Skeletal muscle tissue (tissue), 4 donors: Measurements from ENCODE around the gene NRXN2. TPM values are rescaled to one million over a fixed set of nuclear protein-coding genes. Genes with fewer than 3 reads are reported as not detected.
A peak's percentile ranks its signal among the peaks of the same experiment; 100 is the strongest.

ENCODE experiments used
- H3K27ac ChIP-seq: one replicate; pipeline ENCODE4 v1.7.0; 2013; ENCODE audit warnings: mild to moderate bottlenecking, low read depth, low read length, inconsistent platforms
- H3K27me3 ChIP-seq, 3 donors: one replicate each; pipeline ENCODE4 v1.7.0; 2013; ENCODE audit warnings: low read length in 3 of 3; ENCODE audit not compliant: control insufficient read depth in 3 of 3, insufficient read depth in 3 of 3
- H3K36me3 ChIP-seq, 3 donors: one replicate each; pipeline ENCODE4 v1.7.0; 2013; ENCODE audit warnings: low read length in 3 of 3; ENCODE audit not compliant: control insufficient read depth in 3 of 3, insufficient read depth in 3 of 3
- H3K4me1 ChIP-seq, 3 donors: one replicate each; pipeline ENCODE4 v1.7.0; 2013; ENCODE audit warnings: low read length in 3 of 3, mild to moderate bottlenecking in 3 of 3; ENCODE audit not compliant: control insufficient read depth in 3 of 3, insufficient read depth in 3 of 3
- H3K4me3 ChIP-seq, 3 donors: one replicate each; pipeline ENCODE4 v1.7.0; 2013; ENCODE audit warnings: low read length in 3 of 3
- H3K9ac ChIP-seq, 3 donors: one replicate each; pipeline ENCODE4 v1.7.0; 2013; ENCODE audit warnings: low read length in 3 of 3, mild to moderate bottlenecking in 3 of 3, moderate library complexity in 2 of 3, low read depth in 1 of 3
- H3K9me3 ChIP-seq, 3 donors: one replicate each; pipeline ENCODE4 v1.7.0; 2013; ENCODE audit warnings: low read length in 3 of 3; ENCODE audit not compliant: control insufficient read depth in 3 of 3
- total RNA-seq: library from RNA; depleted of rRNA; stranded (reverse); fragments of >200 nt; gene quantifications from one replicate; pipeline ENCODE4 v1.2.3, GENCODE V29; 2014
- donor health status: Osteomylitis.

The NRXN2 gene
- total RNA-seq, 1 donor from 2014 or later = 9.4 TPM

- Histone ChIP-seq H3K4me3 (no peak overlapping the region), H3K4me1 (peaks cover 27 to 36% (median 30%) of the 10 kb centered on the region in 3 donors)
These were observed 38.6 kb downstream of the NRXN2 start for GRCh38 chr11:64684357-64684756.

GRCh38 chr11:64681171-64681570 is 41.8 kb downstream of the NRXN2 start:
- no peak overlapping the region for H3K27ac ChIP-seq
- H3K9ac ChIP-seq = no peak overlapping the region
- H3K27me3 ChIP-seq = no peaks in the 10 kb centered on the region
- H3K4me1 ChIP-seq = peaks cover 2 to 7% (median 3%) of the 10 kb centered on the region in 3 donors
- no peaks in the 10 kb centered on the region for H3K36me3 ChIP-seq
- no peaks in the 10 kb centered on the region for H3K9me3 ChIP-seq
- no peak overlapping the region for H3K4me3 ChIP-seq

More at GRCh38 chr11:64684357-64684756, 38.6 kb downstream of the NRXN2 start:
- Histone ChIP-seq H3K27ac (no peak overlapping the region), H3K9ac (no peak overlapping the region), H3K36me3 (no peaks in the 10 kb centered on the region), H3K27me3 (no peaks in the 10 kb centered on the region), H3K9me3 (no peaks in the 10 kb centered on the region)

DNA sequence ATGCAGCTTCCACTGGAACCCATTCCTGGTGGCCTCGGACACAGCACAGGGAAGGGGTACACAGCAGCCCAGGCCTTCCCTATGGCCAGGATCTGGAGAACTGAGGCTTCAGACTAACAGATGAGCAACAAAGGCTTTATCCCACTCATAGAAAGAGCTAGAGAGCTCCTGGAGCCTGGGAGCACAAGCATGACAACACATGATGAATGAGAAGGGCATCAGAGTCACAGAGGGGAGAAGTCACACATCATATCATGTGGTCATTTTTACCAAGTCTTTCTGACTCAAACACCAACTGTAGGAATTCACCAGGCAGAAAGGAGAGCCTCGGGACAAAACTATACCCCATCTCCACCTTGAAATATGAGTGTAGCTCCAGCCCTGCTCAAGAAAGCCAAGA is 43.2 kb downstream of the NRXN2 start:
- Histone ChIP-seq H3K9ac (no peak overlapping the region), H3K9me3 (no peaks in the 10 kb centered on the region), H3K27ac (no peak overlapping the region), H3K27me3 (no peaks in the 10 kb centered on the region), H3K4me1 (peaks cover 15 to 16% (median 16%) of the 10 kb centered on the region in 3 donors), H3K36me3 (no peaks in the 10 kb centered on the region), H3K4me3 (no peak overlapping the region)

DNA sequence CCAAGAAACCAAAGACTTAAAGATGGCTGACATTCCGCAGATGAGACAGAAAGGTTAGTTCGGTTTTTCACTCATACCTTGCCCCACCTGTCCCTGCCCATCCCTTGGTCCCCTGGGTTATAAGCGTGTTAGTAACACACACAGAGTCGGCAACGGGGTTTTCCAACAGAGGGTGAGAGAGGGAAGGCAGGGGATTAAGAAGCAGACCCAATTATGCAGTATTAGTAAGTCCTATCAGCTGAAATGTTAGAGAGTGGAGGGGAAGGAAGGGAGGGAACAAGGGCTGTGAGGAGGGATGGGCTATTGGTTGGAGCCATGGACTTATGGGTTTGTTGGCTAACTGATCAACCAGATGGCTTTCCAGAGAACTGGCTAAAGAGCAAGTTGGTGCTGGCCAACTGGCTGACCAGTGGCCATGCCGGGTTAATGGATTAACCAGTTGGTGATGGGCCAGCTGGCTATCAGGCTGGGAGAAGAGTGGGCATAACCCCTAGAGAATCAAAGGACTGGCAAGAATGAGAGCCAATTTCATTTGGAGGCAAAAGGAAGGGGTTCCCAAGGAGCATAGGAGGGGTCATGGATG is 45.5 kb downstream of the NRXN2 start:
- Histone ChIP-seq H3K9me3 (no peaks in the 10 kb centered on the region), H3K36me3 (no peaks in the 10 kb centered on the region), H3K4me1 (peaks cover 19 to 24% (median 22%) of the 10 kb centered on the region in 3 donors), H3K9ac (no peak overlapping the region), H3K4me3 (no peak overlapping the region), H3K27me3 (no peaks in the 10 kb centered on the region), H3K27ac (no peak overlapping the region)

- H3K27me3 ChIP-seq = no peaks in the 10 kb centered on the region
- H3K27ac ChIP-seq = peak overlapping the region; percentile 90
- peaks cover 19 to 24% (median 22%) of the 10 kb centered on the region in 3 donors for H3K4me1 ChIP-seq
- no peaks in the 10 kb centered on the region for H3K36me3 ChIP-seq
- H3K4me3 ChIP-seq = no peak overlapping the region
- peak overlapping the region in 2 of 3 donors; percentile 64 to 86 for H3K9ac ChIP-seq
- H3K9me3 ChIP-seq = no peaks in the 10 kb centered on the region
These were observed 46.8 kb downstream of the NRXN2 start for GRCh38 chr11:64676261-64676615.

DNA sequence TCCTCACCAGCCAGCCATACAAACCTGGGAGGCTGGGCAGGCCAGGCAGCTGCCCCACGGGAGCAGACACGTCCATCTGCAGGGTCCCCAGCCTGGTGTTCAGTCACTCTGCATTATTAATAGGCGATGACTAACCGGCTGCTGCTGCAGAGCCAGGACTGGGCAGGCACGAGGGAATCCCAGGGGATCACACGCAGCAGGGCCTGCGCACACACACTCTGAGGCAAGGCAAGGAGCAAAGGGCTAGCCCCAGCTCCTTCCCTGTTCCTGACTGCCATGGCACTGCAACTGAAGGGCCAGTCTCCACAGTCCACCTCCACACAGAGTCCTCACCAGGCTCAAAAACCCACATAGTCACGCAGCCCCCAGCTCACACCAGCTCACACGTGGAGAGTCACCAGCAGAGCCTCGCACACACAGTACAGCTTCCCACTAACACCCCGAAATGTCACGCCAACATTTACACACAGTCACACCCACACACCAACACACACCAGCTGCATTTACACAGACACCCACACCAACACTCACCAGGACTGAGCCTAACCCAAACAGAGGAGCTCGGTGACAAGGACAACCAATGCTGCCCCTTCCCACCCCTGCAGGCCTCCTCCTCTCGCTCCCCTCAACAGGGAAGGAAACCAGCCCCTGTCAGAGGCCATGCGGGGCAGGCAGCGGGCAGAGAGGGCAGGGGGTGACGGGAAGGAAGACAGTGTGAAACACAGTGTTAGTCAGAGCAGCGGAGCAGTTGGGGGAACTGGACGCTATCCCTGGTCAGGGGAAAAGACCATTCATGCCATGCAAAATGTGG is 47.3 kb downstream of the NRXN2 start:
- Histone ChIP-seq H3K36me3 (no peaks in the 10 kb centered on the region), H3K9me3 (no peaks in the 10 kb centered on the region), H3K27me3 (no peaks in the 10 kb centered on the region), H3K4me3 (peak overlapping the region; percentile 35 to 54 (median 53)), H3K27ac (peak overlapping the region; percentile 90), H3K9ac (peak overlapping the region; percentile 64 to 86 (median 66)), H3K4me1 (peaks cover 19 to 24% (median 22%) of the 10 kb centered on the region in 3 donors)

- Histone ChIP-seq H3K4me3 (peak overlapping the region in 2 of 3 donors; percentile 17 to 38), H3K9me3 (no peaks in the 10 kb centered on the region), H3K36me3 (no peaks in the 10 kb centered on the region), H3K27me3 (peaks cover 0 to 2% (median under 1%) of the 10 kb centered on the region in 3 donors), H3K9ac (peak overlapping the region in 2 of 3 donors; percentile 54 to 86), H3K4me1 (peaks cover 19 to 24% (median 22%) of the 10 kb centered on the region in 3 donors), H3K27ac (peak overlapping the region; percentile 90)
These were observed 48.2 kb downstream of the NRXN2 start for GRCh38 chr11:64674774-64675173.

DNA sequence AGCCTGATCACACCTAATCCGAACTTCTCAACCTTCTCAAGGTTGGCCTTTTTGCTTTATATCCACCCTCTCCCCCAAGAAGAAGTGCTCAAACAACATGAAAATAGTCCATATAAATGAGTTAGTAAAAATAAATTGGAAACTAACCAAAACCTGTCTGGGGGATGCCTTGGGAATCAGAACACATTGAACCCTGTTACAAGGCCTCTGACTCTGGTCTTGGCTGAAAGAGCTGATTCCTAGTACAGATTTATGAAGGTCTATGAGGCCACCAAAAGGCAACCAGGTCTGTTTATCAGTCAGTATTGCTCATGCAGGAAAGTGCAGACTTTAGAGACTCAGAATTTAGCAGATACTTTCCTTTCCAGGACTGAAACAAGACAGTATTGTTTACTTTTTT is 49.7 kb downstream of the NRXN2 start:
- H3K9ac ChIP-seq = no peak overlapping the region
- H3K36me3 ChIP-seq = no peaks in the 10 kb centered on the region
- peaks cover 0 to 6% (median 5%) of the 10 kb centered on the region in 3 donors for H3K27me3 ChIP-seq
- no peaks in the 10 kb centered on the region for H3K9me3 ChIP-seq
- no peak overlapping the region for H3K27ac ChIP-seq
- no peak overlapping the region for H3K4me3 ChIP-seq
- H3K4me1 ChIP-seq = peaks cover 19 to 24% (median 22%) of the 10 kb centered on the region in 3 donors

DNA sequence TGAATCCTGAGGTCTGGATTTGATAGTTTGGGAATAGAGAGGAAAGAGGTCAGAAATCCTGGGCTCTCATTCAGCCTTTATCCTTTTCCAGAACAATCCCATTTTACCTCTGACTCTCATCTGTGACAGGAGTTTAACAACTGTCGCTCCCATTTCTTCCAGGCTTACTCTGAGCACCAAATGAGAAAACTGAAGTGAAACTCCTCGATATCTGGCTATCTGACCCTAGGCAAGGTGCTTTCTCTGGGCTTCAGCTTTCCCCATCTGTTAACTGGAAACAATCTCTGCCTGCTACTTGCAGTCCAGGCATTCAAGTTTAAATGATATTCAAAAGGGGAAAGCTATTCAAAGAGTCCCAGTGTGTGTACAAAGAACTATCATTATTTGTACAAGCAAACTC is 50.1 kb downstream of the NRXN2 start:
- Histone ChIP-seq H3K36me3 (no peaks in the 10 kb centered on the region), H3K9ac (no peak overlapping the region), H3K4me1 (peaks cover 19 to 24% (median 22%) of the 10 kb centered on the region in 3 donors), H3K27me3 (peaks cover 0 to 6% (median 5%) of the 10 kb centered on the region in 3 donors), H3K9me3 (no peaks in the 10 kb centered on the region), H3K27ac (no peak overlapping the region), H3K4me3 (no peak overlapping the region)

- H3K4me3 ChIP-seq = no peak overlapping the region
- peaks cover 0 to 6% (median 5%) of the 10 kb centered on the region in 3 donors for H3K27me3 ChIP-seq
- no peak overlapping the region for H3K9ac ChIP-seq
- no peaks in the 10 kb centered on the region for H3K9me3 ChIP-seq
- H3K27ac ChIP-seq = no peak overlapping the region
- no peaks in the 10 kb centered on the region for H3K36me3 ChIP-seq
- H3K4me1 ChIP-seq = peaks cover 16 to 19% (median 17%) of the 10 kb centered on the region in 3 donors
These were observed 52.0 kb downstream of the NRXN2 start for GRCh38 chr11:64670975-64671374.
